SK-N-SH (cell line): ENCODE results near the gene EPHA5. TPM values are rescaled to one million over a fixed set of nuclear protein-coding genes. Genes with fewer than 3 reads are reported as not detected.

Source experiments
- CTCF ChIA-PET: fragments of 300-600, 350-600 bp; formaldehyde crosslinking; extraction: SDS; loops from one replicate; lab custom pipeline; 2021; lab: Yijun Ruan, JAX
- POLR2A ChIA-PET: fragments of 350-600 bp; sonication (Branson Sonifier 250); formaldehyde crosslinking; extraction: SDS; loops from one replicate; lab custom pipeline; 2020; ENCODE audit warnings: antibody characterized with exemption, inconsistent platforms; lab: Yijun Ruan, JAX
- DNase-seq: peaks from one replicate; pipeline ENCODE4 v3.0.0; 2012
- H2AFZ ChIP-seq: fragments of 200-600 bp; sonication (generic); 2 replicates; pipeline ENCODE4 v1.8.1; 2016; ENCODE audit warnings: antibody characterized with exemption, mild to moderate bottlenecking, low read depth
- H3F3A ChIP-seq: fragments of 200-600 bp; sonication (generic); replicated peaks from 2 replicates; pipeline ENCODE3; 2016; ENCODE audit warnings: antibody characterized with exemption, mild to moderate bottlenecking; ENCODE audit not compliant: insufficient read depth
- H3K27ac ChIP-seq, 2 experiments: fragments of 200-500 bp in 1 of 2; fragments of 200-600 bp in 1 of 2; sonication (Bioruptor generic) in 1 of 2; sonication (generic), shearing (Covaris generic) in 1 of 2; 2 replicates each; pipeline versions ENCODE4 v1.5.1 to v1.6.1; 2014 to 2016; ENCODE audit warnings: low read depth in 2 of 2, inconsistent platforms in 1 of 2, low read length in 1 of 2, mild to moderate bottlenecking in 1 of 2, mixed read lengths in 1 of 2
- H3K27me3 ChIP-seq: fragments of 200-600 bp; sonication (generic), shearing (Covaris generic); 2 replicates; pipeline ENCODE4 v1.6.1; 2016; ENCODE audit warnings: mixed run types; ENCODE audit not compliant: insufficient read depth
- H3K36me3 ChIP-seq, 2 experiments: fragments of 200-500 bp in 1 of 2; fragments of 200-600 bp in 1 of 2; sonication (Bioruptor generic) in 1 of 2; sonication (generic) in 1 of 2; replicated peaks in 1 of 2; 2 replicates each; pipeline versions ENCODE3 to v1.5.1; 2014 to 2016; ENCODE audit warnings: low read length in 1 of 2, mild to moderate bottlenecking in 1 of 2; ENCODE audit not compliant: insufficient read depth in 2 of 2, control insufficient read depth in 1 of 2
- H3K4me1 ChIP-seq, 2 experiments: fragments of 200-500 bp in 1 of 2; fragments of 200-600 bp in 1 of 2; sonication (Bioruptor generic) in 1 of 2; sonication (generic), shearing (Covaris generic) in 1 of 2; 2 replicates each; pipeline versions ENCODE4 v1.5.1 to v1.6.1; 2014 to 2016; ENCODE audit warnings: low read depth in 1 of 2, low read length in 1 of 2, mixed run types in 1 of 2; ENCODE audit not compliant: insufficient read depth in 2 of 2, control insufficient read depth in 1 of 2
- H3K4me2 ChIP-seq: fragments of 200-600 bp; sonication (generic), shearing (Covaris generic); 2 replicates; pipeline ENCODE4 v1.6.1; 2017; ENCODE audit warnings: mixed run types
- H3K4me3 ChIP-seq, 2 experiments: fragments of 200-500 bp in 1 of 2; fragments of 200-600 bp in 1 of 2; sonication (Bioruptor generic) in 1 of 2; sonication (generic), shearing (Covaris generic) in 1 of 2; 2 replicates each; pipeline versions ENCODE4 v1.5.1 to v1.8.1; 2014 to 2016; ENCODE audit warnings: low read depth in 2 of 2, inconsistent platforms in 1 of 2, low read length in 1 of 2, mild to moderate bottlenecking in 1 of 2, mixed read lengths in 1 of 2, moderate library complexity in 1 of 2
- H3K79me2 ChIP-seq: fragments of 200-600 bp; sonication (generic); 2 replicates; pipeline ENCODE4 v1.8.1; 2017; ENCODE audit warnings: mild to moderate bottlenecking; ENCODE audit not compliant: insufficient read depth
- H3K9ac ChIP-seq: fragments of 200-600 bp; sonication (generic); 2 replicates; pipeline ENCODE4 v1.6.1; 2017; ENCODE audit warnings: mixed run types
- H3K9me2 ChIP-seq: fragments of 200-600 bp; sonication (generic); 2 replicates; pipeline ENCODE4 v1.6.1; 2017; ENCODE audit warnings: mixed run types
- H3K9me3 ChIP-seq: fragments of 200-600 bp; sonication (generic); 2 replicates; pipeline ENCODE4 v1.6.1; 2017; ENCODE audit warnings: mixed run types, mild to moderate bottlenecking, moderate library complexity
- H4K20me1 ChIP-seq: fragments of 200-600 bp; sonication (generic); 2 replicates; pipeline ENCODE4 v1.6.1; 2017; ENCODE audit warnings: mild to moderate bottlenecking, mixed run types; ENCODE audit not compliant: insufficient read depth
- EP300 ChIP-seq, 2 experiments: IDR thresholded peaks; 2 replicates each; pipeline versions ENCODE4 v1.4.0 to v1.6.1; 2012; ENCODE audit warnings: borderline replicate concordance in 1 of 2, low read depth in 1 of 2, low read length in 1 of 2
- FOSL2 ChIP-seq: IDR thresholded peaks from 2 replicates; pipeline ENCODE4 v1.4.0; 2012; ENCODE audit warnings: low read depth, mild to moderate bottlenecking, moderate library complexity, borderline replicate concordance
- FOXJ3 ChIP-seq: sonication (generic); formaldehyde crosslinking; IDR thresholded peaks from 2 replicates; pipeline ENCODE4 v1.5.1; 2020; ENCODE audit warnings: mild to moderate bottlenecking, missing genetic modification reagents
- FOXM1 ChIP-seq: IDR thresholded peaks from 2 replicates; pipeline ENCODE4 v1.4.0; 2012; ENCODE audit warnings: low read depth, mild to moderate bottlenecking
- GABPA ChIP-seq: IDR thresholded peaks from 2 replicates; pipeline ENCODE4 v1.4.0; 2012; ENCODE audit warnings: low read depth, mild to moderate bottlenecking
- MEF2A ChIP-seq: IDR thresholded peaks from 2 replicates; pipeline ENCODE4 v1.4.0; 2012; ENCODE audit warnings: low read depth, borderline replicate concordance
- MXI1 ChIP-seq: IDR thresholded peaks from 2 replicates; pipeline ENCODE4 v1.6.1; 2012; ENCODE audit warnings: mild to moderate bottlenecking, low read depth, low read length, improper control_type of control experiment
- NFIC ChIP-seq: IDR thresholded peaks from 2 replicates; pipeline ENCODE4 v1.4.0; 2012; ENCODE audit warnings: borderline replicate concordance
- POLR2AphosphoS5 ChIP-seq: IDR thresholded peaks from 2 replicates; pipeline ENCODE4 v1.6.1; 2012; ENCODE audit warnings: low read depth, low read length
- RAD21 ChIP-seq: IDR thresholded peaks from 2 replicates; pipeline ENCODE4 v1.6.1; 2012; ENCODE audit warnings: mild to moderate bottlenecking, low read length
- RFX5 ChIP-seq: IDR thresholded peaks from 2 replicates; pipeline ENCODE4 v1.6.1; 2012; ENCODE audit warnings: mild to moderate bottlenecking, improper control_type of control experiment, low read length
- TAF1 ChIP-seq: IDR thresholded peaks from 2 replicates; pipeline ENCODE4 v1.6.1; 2012; ENCODE audit warnings: low read depth, mild to moderate bottlenecking, low read length, moderate library complexity, borderline replicate concordance
- TCF12 ChIP-seq: IDR thresholded peaks from 2 replicates; pipeline ENCODE4 v1.4.0; 2012
- YY1 ChIP-seq: IDR thresholded peaks from 2 replicates; pipeline ENCODE4 v1.4.0; 2012; ENCODE audit warnings: low read depth, mild to moderate bottlenecking
- WGBS: methylation state at CpG from one replicate; pipeline ENCODE4 v1.1.6; 2017; ENCODE audit warnings: low lambda C conversion rate; 5-methylcytosine and 5-hydroxymethylcytosine counted together
- polyA plus RNA-seq, 3 experiments: library from polyadenylated mRNA; depleted of rRNA; stranded (reverse); fragments of >200 nt; gene quantifications; 2 replicates each; pipeline ENCODE4 v1.2.3, GENCODE V29; 2012
- TF ChIP-seq, protein P1 (sequence below): fragments of 200-600 bp; sonication (generic); IDR thresholded peaks from 2 replicates; pipeline ENCODE4 v1.6.1; 2017; ENCODE audit warnings: antibody characterized with exemption, mild to moderate bottlenecking, moderate library complexity
- TF ChIP-seq, protein P2 (sequence below): fragments of 150-350 bp; IDR thresholded peaks from 2 replicates; pipeline ENCODE4 v1.6.1; 2016; ENCODE audit warnings: mild to moderate bottlenecking, low read depth, low read length
- TF ChIP-seq, protein P3 (sequence below): IDR thresholded peaks from 2 replicates; pipeline ENCODE4; 2012
- TF ChIP-seq, protein P4 (sequence below): fragments of 150-350 bp; IDR thresholded peaks from 2 replicates; pipeline ENCODE4 v1.6.1; 2017; ENCODE audit warnings: antibody characterized with exemption, low read length, low read depth, borderline replicate concordance
- TF ChIP-seq, protein P5 (sequence below): IDR thresholded peaks from 2 replicates; pipeline ENCODE4 v1.4.0; 2012; ENCODE audit warnings: low read depth, borderline replicate concordance
- TF ChIP-seq, protein P6 (sequence below): IDR thresholded peaks from 2 replicates; pipeline ENCODE4 v1.4.0; 2012; ENCODE audit warnings: low read depth

The EPHA5 gene
- polyA plus RNA-seq, 1 of the 3 experiments (the other 2 are of a cell fraction) = not detected

DNA sequence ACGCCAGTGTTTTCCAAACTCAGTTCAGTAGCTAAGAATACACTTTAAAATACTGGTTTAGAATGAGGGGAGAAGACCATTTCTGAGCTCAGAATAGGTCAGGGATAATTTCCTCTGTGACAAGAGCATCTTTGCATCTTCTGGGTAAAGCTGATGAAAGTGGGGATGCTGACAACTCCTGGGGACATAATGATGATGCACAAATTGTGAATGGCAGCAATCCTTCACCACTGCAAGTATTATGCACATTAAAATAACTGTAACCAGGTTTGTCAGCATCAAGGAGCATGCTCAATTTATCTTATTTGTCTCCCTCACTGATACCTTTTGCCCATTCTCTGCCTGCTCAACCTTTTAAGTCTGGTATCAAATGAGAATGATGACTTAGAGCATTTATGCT, 248.2 kb downstream of the EPHA5 start:
- WGBS = 6% methylated on average over 1 of the region's 1 CpG
- no peak overlapping the region for H3K4me3 ChIP-seq
- no peak overlapping the region for H2AFZ ChIP-seq
- H3K36me3 ChIP-seq = no peaks in the 10 kb centered on the region
- POLR2A ChIA-PET = no interaction called here
- TF ChIP-seq FOXJ3 (CRISPR knock-in tag) = no peak
- TF ChIP-seq RFX5 = no peak
- no peak for TF ChIP-seq TAF1
- TF ChIP-seq, protein P1, sequence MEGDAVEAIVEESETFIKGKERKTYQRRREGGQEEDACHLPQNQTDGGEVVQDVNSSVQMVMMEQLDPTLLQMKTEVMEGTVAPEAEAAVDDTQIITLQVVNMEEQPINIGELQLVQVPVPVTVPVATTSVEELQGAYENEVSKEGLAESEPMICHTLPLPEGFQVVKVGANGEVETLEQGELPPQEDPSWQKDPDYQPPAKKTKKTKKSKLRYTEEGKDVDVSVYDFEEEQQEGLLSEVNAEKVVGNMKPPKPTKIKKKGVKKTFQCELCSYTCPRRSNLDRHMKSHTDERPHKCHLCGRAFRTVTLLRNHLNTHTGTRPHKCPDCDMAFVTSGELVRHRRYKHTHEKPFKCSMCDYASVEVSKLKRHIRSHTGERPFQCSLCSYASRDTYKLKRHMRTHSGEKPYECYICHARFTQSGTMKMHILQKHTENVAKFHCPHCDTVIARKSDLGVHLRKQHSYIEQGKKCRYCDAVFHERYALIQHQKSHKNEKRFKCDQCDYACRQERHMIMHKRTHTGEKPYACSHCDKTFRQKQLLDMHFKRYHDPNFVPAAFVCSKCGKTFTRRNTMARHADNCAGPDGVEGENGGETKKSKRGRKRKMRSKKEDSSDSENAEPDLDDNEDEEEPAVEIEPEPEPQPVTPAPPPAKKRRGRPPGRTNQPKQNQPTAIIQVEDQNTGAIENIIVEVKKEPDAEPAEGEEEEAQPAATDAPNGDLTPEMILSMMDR = no peak
- TF ChIP-seq FOSL2 = no peak
- H3K4me1 ChIP-seq = no peaks in the 10 kb centered on the region
- no peak for DNase-seq
- no peaks in the 10 kb centered on the region for H3F3A ChIP-seq
- no peak overlapping the region for H3K9ac ChIP-seq
- no peaks in the 10 kb centered on the region for H3K79me2 ChIP-seq
- 0 out of 2 replicates have a peak, but pooled peaks cover 4% of the 10 kb centered on the region for H3K9me2 ChIP-seq
- no peaks in the 10 kb centered on the region for H4K20me1 ChIP-seq
- H3K9me3 ChIP-seq = no peaks in the 10 kb centered on the region
- no peak overlapping the region for H3K27ac ChIP-seq
- no peaks in the 10 kb centered on the region for H3K27me3 ChIP-seq
- no peak overlapping the region for H3K4me2 ChIP-seq
- CTCF ChIA-PET = no interaction called here

DNA sequence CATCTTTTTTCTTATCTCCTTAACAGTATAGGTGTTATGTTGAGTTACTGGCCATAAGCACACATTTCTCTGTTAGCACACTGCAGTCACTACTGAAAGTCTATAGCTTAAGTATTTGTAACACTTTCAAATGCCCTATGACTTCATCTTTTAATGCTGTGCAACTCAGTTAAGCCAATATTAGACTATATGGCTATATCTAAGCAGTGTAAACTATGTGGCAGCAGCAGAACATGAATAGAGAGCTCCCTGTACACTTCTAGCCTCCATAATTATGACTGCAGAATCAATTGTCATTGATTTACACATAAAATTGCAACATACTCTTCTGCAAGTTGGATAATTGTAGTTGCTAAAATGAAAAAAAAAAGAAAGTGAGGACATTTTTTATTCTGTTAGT, 250.3 kb downstream of the EPHA5 start:
- Histone ChIP-seq H3K4me3 (no peak overlapping the region), H3K9me2 (0 out of 2 replicates have a peak, but pooled peaks cover 4% of the 10 kb centered on the region), H3K9ac (no peak overlapping the region), H3K4me1 (peaks cover 0 to 3% of the 10 kb centered on the region in 2 experiments; a peak in 1 of 4 replicates), H3K36me3 (no peaks in the 10 kb centered on the region), H3K27ac (no peak overlapping the region), H3F3A (no peaks in the 10 kb centered on the region), H3K4me2 (no peak overlapping the region), H3K79me2 (no peaks in the 10 kb centered on the region), H2AFZ (no peak overlapping the region), H3K27me3 (no peaks in the 10 kb centered on the region), H3K9me3 (no peaks in the 10 kb centered on the region), H4K20me1 (no peaks in the 10 kb centered on the region)
- TF ChIP-seq RAD21 (no peak), EP300 (IDR thresholded peaks at IDR 0.05; ENCODE audit: borderline replicate concordance in 1 of 2, low read depth in 1 of 2, low read length in 1 of 2) (no peak), YY1 (no peak), FOXM1 (no peak), GABPA (no peak), FOXJ3 (CRISPR knock-in tag) (no peak), TCF12 (no peak), NFIC (no peak), MEF2A (no peak), POLR2AphosphoS5 (no peak), MXI1 (no peak)
- TF ChIP-seq, protein P2, sequence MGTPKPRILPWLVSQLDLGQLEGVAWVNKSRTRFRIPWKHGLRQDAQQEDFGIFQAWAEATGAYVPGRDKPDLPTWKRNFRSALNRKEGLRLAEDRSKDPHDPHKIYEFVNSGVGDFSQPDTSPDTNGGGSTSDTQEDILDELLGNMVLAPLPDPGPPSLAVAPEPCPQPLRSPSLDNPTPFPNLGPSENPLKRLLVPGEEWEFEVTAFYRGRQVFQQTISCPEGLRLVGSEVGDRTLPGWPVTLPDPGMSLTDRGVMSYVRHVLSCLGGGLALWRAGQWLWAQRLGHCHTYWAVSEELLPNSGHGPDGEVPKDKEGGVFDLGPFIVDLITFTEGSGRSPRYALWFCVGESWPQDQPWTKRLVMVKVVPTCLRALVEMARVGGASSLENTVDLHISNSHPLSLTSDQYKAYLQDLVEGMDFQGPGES = no peak
- TF ChIP-seq, protein P3, sequence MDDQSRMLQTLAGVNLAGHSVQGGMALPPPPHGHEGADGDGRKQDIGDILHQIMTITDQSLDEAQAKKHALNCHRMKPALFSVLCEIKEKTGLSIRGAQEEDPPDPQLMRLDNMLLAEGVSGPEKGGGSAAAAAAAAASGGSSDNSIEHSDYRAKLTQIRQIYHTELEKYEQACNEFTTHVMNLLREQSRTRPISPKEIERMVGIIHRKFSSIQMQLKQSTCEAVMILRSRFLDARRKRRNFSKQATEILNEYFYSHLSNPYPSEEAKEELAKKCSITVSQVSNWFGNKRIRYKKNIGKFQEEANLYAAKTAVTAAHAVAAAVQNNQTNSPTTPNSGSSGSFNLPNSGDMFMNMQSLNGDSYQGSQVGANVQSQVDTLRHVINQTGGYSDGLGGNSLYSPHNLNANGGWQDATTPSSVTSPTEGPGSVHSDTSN = no peak
- TF ChIP-seq, protein P4, sequence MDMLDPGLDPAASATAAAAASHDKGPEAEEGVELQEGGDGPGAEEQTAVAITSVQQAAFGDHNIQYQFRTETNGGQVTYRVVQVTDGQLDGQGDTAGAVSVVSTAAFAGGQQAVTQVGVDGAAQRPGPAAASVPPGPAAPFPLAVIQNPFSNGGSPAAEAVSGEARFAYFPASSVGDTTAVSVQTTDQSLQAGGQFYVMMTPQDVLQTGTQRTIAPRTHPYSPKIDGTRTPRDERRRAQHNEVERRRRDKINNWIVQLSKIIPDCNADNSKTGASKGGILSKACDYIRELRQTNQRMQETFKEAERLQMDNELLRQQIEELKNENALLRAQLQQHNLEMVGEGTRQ = no peak
- TF ChIP-seq, protein P5, sequence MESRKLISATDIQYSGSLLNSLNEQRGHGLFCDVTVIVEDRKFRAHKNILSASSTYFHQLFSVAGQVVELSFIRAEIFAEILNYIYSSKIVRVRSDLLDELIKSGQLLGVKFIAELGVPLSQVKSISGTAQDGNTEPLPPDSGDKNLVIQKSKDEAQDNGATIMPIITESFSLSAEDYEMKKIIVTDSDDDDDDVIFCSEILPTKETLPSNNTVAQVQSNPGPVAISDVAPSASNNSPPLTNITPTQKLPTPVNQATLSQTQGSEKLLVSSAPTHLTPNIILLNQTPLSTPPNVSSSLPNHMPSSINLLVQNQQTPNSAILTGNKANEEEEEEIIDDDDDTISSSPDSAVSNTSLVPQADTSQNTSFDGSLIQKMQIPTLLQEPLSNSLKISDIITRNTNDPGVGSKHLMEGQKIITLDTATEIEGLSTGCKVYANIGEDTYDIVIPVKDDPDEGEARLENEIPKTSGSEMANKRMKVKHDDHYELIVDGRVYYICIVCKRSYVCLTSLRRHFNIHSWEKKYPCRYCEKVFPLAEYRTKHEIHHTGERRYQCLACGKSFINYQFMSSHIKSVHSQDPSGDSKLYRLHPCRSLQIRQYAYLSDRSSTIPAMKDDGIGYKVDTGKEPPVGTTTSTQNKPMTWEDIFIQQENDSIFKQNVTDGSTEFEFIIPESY = no peak
- TF ChIP-seq, protein P6, sequence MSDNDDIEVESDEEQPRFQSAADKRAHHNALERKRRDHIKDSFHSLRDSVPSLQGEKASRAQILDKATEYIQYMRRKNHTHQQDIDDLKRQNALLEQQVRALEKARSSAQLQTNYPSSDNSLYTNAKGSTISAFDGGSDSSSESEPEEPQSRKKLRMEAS = no peak
- POLR2A ChIA-PET = no interaction called here
- DNase-seq = no peak
- CTCF ChIA-PET = interaction anchor here (0.9 to 1.1 kb wide), 2 partner anchors 17 to 68 kb away, joined by 3 to 5 read pairs; no protein-coding TSS in a partner anchor
